Brain microvascular endothelial cell (primary cell): Measurements from ENCODE around the gene TREX2.

Source experiments
- DNase-seq: peaks from one replicate; pipeline ENCODE4 v3.0.0-alpha.2; 2020
- H3K27ac ChIP-seq: fragments of 250-450 bp; sonication (Bioruptor Pico); 2 replicates; pipeline ENCODE4 v1.5.1; 2020; ENCODE audit warnings: mild to moderate bottlenecking, moderate library complexity
- H3K27me3 ChIP-seq: fragments of 250-450 bp; sonication (Bioruptor Pico); replicated peaks from 2 replicates; pipeline ENCODE4 v1.5.1; 2020; ENCODE audit warnings: mild to moderate bottlenecking
- H3K36me3 ChIP-seq: fragments of 250-450 bp; sonication (Bioruptor Pico); replicated peaks from 2 replicates; pipeline ENCODE4 v1.5.1; 2020; ENCODE audit warnings: mild to moderate bottlenecking
- H3K4me3 ChIP-seq: 2 replicates; pipeline ENCODE4 v1.5.1; 2011; ENCODE audit warnings: low read depth, mild to moderate bottlenecking, control low read depth, low read length, moderate library complexity
- CTCF ChIP-seq: IDR thresholded peaks from 2 replicates; pipeline ENCODE4 v1.5.1; 2011; ENCODE audit warnings: low read depth, mild to moderate bottlenecking, moderate library complexity, low read length, control low read depth, inconsistent platforms; ENCODE audit errors: missing control alignments
- in situ Hi-C: cut with HindIII; loops from 2 replicates; pipeline ENCODE4 v1.10.0; 2017; ENCODE audit warnings: low sequenced_read_pairs, low pct_ligation_motif_present

Gene TREX2

GRCh38 chrX:153398275-153398960, 47.4 kb downstream of the TREX2 start:
- H3K27me3 ChIP-seq, result no peaks in the 10 kb centered on the region
- TF ChIP-seq CTCF, result no peak
- in situ Hi-C loops, result no loop called here
- DNase-seq, result no peak
- no peak overlapping the region for H3K27ac ChIP-seq
- no peaks in the 10 kb centered on the region for H3K36me3 ChIP-seq
- no peak overlapping the region for H3K4me3 ChIP-seq

- Histone ChIP-seq H3K4me3 (no peak overlapping the region), H3K27ac (no peak overlapping the region), H3K27me3 (no peaks in the 10 kb centered on the region), H3K36me3 (no peaks in the 10 kb centered on the region)
- in situ Hi-C loops, result no loop called here
- no peak for TF ChIP-seq CTCF
- DNase-seq, result no peak
Observed at GRCh38 chrX:153397256-153397960, 48.4 kb downstream of the TREX2 start.

- in situ Hi-C loops, result no loop called here
- Histone ChIP-seq H3K36me3 (no peaks in the 10 kb centered on the region), H3K4me3 (no peak overlapping the region), H3K27me3 (no peaks in the 10 kb centered on the region), H3K27ac (no peak overlapping the region)
- TF ChIP-seq CTCF, result no peak
- no peak for DNase-seq
Observed at GRCh38 chrX:153396320-153397195, 49.3 kb downstream of the TREX2 start.

GRCh38 chrX:153395613-153396319, 50.1 kb downstream of the TREX2 start:
- Histone ChIP-seq H3K27ac (no peak overlapping the region), H3K4me3 (no peak overlapping the region), H3K27me3 (no peaks in the 10 kb centered on the region), H3K36me3 (no peaks in the 10 kb centered on the region)
- TF ChIP-seq CTCF, result no peak
- DNase-seq, result no peak
- in situ Hi-C loops, result no loop called here

GRCh38 chrX:153394612-153395011, 51.2 kb downstream of the TREX2 start:
- Histone ChIP-seq H3K27me3 (no peaks in the 10 kb centered on the region), H3K27ac (no peak overlapping the region), H3K4me3 (no peak overlapping the region), H3K36me3 (no peaks in the 10 kb centered on the region)
- in situ Hi-C loops, result no loop called here
- TF ChIP-seq CTCF, result no peak
- no peak for DNase-seq
